ENCODE measurements around the gene VGF. TPM values are rescaled to one million over a fixed set of nuclear protein-coding genes. Genes with fewer than 3 reads are reported as not detected.

Gene VGF
- total RNA-seq, 1 donor from 2014 or later = 0.16 TPM

GRCh38 chr7:101198476-101198875 lies 33.1 kb upstream of the VGF start:
- no peak for TF ChIP-seq CTCF (IDR thresholded peaks at IDR 0.05)
- Mint-ChIP-seq H3K27ac (ENCODE audit: unreplicated experiment) (no peak overlapping the region), H3K36me3 (ENCODE audit: unreplicated experiment) (no peaks in the 10 kb centered on the region), H3K4me3 (ENCODE audit: unreplicated experiment) (no peak overlapping the region), H3K4me1 (ENCODE audit: unreplicated experiment) (peaks cover 3% of the 10 kb centered on the region), H3K27me3 (ENCODE audit: unreplicated experiment) (peaks cover 16% of the 10 kb centered on the region), H3K9me3 (ENCODE audit: unreplicated experiment) (no peaks in the 10 kb centered on the region)
- DNase-seq (ENCODE audit: extremely low spot score, unreplicated experiment) = no peak

GRCh38 chr7:101197991-101198390 lies 32.6 kb upstream of the VGF start:
- DNase-seq (ENCODE audit: extremely low spot score, unreplicated experiment) = no peak
- no peak for TF ChIP-seq CTCF (IDR thresholded peaks at IDR 0.05)
- Mint-ChIP-seq H3K4me3 (ENCODE audit: unreplicated experiment) (no peak overlapping the region), H3K27ac (ENCODE audit: unreplicated experiment) (no peak overlapping the region), H3K27me3 (ENCODE audit: unreplicated experiment) (peaks cover 16% of the 10 kb centered on the region), H3K36me3 (ENCODE audit: unreplicated experiment) (no peaks in the 10 kb centered on the region), H3K4me1 (ENCODE audit: unreplicated experiment) (peaks cover 3% of the 10 kb centered on the region), H3K9me3 (ENCODE audit: unreplicated experiment) (no peaks in the 10 kb centered on the region)

- no peak overlapping the region for H3K4me3 Mint-ChIP-seq (ENCODE audit: unreplicated experiment)
- H3K27me3 Mint-ChIP-seq (ENCODE audit: unreplicated experiment) = peaks cover 11% of the 10 kb centered on the region
- H3K9me3 Mint-ChIP-seq (ENCODE audit: unreplicated experiment) = no peaks in the 10 kb centered on the region
- TF ChIP-seq CTCF (IDR thresholded peaks at IDR 0.05) = no peak
- no peak for DNase-seq (ENCODE audit: extremely low spot score, unreplicated experiment)
- H3K36me3 Mint-ChIP-seq (ENCODE audit: unreplicated experiment) = no peaks in the 10 kb centered on the region
- peaks cover 3% of the 10 kb centered on the region for H3K4me1 Mint-ChIP-seq (ENCODE audit: unreplicated experiment)
- no peak overlapping the region for H3K27ac Mint-ChIP-seq (ENCODE audit: unreplicated experiment)
Observed at GRCh38 chr7:101195884-101196283, 30.5 kb upstream of the VGF start.

GRCh38 chr7:101189109-101189508 lies 23.7 kb upstream of the VGF start:
- no peaks in the 10 kb centered on the region for H3K9me3 Mint-ChIP-seq (ENCODE audit: unreplicated experiment)
- H3K27ac Mint-ChIP-seq (ENCODE audit: unreplicated experiment) = no peak overlapping the region
- no peak for TF ChIP-seq CTCF (IDR thresholded peaks at IDR 0.05)
- no peak overlapping the region for H3K4me3 Mint-ChIP-seq (ENCODE audit: unreplicated experiment)
- H3K36me3 Mint-ChIP-seq (ENCODE audit: unreplicated experiment) = no peaks in the 10 kb centered on the region
- DNase-seq (ENCODE audit: extremely low spot score, unreplicated experiment) = no peak
- H3K27me3 Mint-ChIP-seq (ENCODE audit: unreplicated experiment) = peaks cover 9% of the 10 kb centered on the region
- H3K4me1 Mint-ChIP-seq (ENCODE audit: unreplicated experiment) = peaks cover 1% of the 10 kb centered on the region

- DNase-seq (ENCODE audit: extremely low spot score, unreplicated experiment) = no peak
- no peak for TF ChIP-seq CTCF (IDR thresholded peaks at IDR 0.05)
- H3K27me3 Mint-ChIP-seq (ENCODE audit: unreplicated experiment) = peaks cover 9% of the 10 kb centered on the region
- peaks cover 4% of the 10 kb centered on the region for H3K4me1 Mint-ChIP-seq (ENCODE audit: unreplicated experiment)
- H3K27ac Mint-ChIP-seq (ENCODE audit: unreplicated experiment) = no peak overlapping the region
- H3K36me3 Mint-ChIP-seq (ENCODE audit: unreplicated experiment) = no peaks in the 10 kb centered on the region
- H3K4me3 Mint-ChIP-seq (ENCODE audit: unreplicated experiment) = no peak overlapping the region
- no peaks in the 10 kb centered on the region for H3K9me3 Mint-ChIP-seq (ENCODE audit: unreplicated experiment)
Observed at GRCh38 chr7:101186844-101187428, 21.6 kb upstream of the VGF start.

Data from osteocyte (in vitro differentiated cells).